WI38 (cell line): Measurements from ENCODE around the gene BCL11B.
A peak's percentile ranks its signal among the peaks of the same experiment; 100 is the strongest.

Experiments
- H3K4me3 ChIP-seq: 2 replicates; pipeline ENCODE4 v1.5.1; 2011; ENCODE audit warnings: low read depth, mild to moderate bottlenecking, control low read depth, low read length
- TF ChIP-seq, protein P1 (sequence below): IDR thresholded peaks from 2 replicates; pipeline ENCODE4 v1.5.1; 2012; ENCODE audit warnings: low read depth, mild to moderate bottlenecking, control low read depth, low read length

The BCL11B gene

DNA sequence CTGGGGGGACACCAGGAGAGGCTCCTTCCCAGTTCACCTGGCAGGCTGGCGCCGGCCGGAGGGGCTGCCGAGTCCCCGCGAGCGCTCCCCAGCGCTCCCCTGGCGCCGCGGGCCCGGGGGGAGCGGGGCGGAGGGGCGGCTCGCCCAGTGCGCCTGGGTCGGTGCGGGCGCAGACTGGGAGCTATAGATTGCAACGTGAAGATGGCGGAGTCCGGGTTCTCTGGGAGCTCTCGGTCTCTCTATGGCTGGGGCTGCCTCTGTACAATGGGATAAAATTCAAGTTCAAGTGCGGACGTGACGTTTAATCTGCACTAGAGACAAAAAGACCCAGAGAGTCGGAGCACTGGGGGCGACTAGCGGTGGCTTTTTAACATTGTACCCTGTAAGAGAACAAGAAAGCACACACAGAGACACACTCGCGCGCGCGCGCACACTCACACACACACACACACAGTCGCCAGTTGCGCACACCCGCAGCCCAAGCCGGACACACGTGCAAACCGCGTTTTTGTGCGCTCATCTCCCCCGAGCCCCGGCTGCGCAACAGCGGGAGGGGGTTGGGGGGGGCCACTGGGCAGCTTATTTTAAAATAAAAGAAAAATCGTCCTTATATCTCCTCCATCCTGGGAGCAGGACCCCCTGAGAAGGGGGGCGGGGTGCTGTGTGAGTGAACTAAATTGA is at the start of gene BCL11B:
Gene BCL11B (minus strand): TSS at position 247 of the 681 bp plus-strand sequence. CDS start 979 bp downstream, outside the sequence.
- TF ChIP-seq, protein P1, sequence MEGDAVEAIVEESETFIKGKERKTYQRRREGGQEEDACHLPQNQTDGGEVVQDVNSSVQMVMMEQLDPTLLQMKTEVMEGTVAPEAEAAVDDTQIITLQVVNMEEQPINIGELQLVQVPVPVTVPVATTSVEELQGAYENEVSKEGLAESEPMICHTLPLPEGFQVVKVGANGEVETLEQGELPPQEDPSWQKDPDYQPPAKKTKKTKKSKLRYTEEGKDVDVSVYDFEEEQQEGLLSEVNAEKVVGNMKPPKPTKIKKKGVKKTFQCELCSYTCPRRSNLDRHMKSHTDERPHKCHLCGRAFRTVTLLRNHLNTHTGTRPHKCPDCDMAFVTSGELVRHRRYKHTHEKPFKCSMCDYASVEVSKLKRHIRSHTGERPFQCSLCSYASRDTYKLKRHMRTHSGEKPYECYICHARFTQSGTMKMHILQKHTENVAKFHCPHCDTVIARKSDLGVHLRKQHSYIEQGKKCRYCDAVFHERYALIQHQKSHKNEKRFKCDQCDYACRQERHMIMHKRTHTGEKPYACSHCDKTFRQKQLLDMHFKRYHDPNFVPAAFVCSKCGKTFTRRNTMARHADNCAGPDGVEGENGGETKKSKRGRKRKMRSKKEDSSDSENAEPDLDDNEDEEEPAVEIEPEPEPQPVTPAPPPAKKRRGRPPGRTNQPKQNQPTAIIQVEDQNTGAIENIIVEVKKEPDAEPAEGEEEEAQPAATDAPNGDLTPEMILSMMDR = 0 out of 2 replicates have a peak, but pooled peaks have one; percentile 15
- peak within 1 kb of the TSS; percentile 53 for H3K4me3 ChIP-seq

DNA sequence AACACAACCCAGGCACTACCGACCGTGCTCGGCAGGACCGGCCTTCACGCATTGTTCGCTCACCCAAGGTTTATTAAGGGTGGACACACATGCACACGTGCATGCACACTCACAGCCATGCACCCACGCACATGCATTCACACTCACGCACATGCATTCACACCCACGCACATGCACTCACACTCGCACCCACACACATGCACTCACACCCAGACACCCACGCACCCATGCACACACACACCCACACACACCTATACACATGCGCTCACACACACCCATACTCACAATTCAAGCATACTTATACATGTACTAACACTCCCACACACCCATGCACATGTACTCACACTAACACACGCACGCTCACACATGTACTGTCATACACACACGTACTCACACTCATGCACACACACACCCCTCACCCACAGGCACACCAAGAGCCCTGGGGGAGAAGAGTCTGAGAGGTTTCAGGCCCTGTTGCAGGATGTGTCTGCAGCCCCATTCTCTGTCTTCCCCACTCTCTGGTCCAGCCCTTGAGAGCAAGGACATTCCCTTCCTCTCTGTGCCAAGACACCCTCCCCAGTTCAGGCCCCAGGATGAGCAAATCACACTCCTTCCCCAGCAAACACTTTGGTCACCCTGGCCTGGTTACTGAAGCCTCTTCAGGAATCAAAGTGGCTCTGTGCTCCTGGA is 49.4 kb upstream of the BCL11B start:
- TF ChIP-seq, protein P1 = no peak
- no peak overlapping the region for H3K4me3 ChIP-seq

DNA sequence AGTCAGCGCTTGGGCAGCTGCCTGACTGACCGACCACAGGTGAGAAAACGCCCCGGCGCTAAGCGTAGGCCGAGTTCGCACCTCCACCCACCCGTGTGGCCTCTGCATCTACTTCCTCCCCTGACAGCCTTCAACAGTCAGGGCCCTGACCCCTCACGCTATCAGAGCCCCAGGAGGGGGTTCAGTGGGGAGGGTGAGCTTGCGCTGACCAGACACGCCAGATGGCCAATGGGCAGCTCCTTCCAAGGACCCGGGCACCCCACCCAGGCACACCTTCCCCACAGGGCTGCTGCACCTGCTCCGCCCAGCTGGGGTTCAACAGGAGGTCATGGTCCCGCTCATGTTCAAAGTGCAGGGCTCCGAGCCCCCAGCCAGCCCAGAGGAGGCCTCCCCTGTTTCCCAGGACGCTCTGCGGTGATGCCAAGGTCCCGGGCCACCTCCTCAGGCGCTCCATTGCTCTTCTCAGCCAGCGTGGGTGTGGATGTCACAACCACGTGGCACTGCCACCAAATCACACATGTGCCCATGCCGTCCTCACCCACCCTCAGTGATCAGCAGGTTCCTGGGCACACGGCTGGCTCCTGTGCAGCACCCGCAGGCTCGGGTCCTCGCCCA is 48.7 kb upstream of the BCL11B start:
- TF ChIP-seq, protein P1 = no peak
- H3K4me3 ChIP-seq = no peak overlapping the region

DNA sequence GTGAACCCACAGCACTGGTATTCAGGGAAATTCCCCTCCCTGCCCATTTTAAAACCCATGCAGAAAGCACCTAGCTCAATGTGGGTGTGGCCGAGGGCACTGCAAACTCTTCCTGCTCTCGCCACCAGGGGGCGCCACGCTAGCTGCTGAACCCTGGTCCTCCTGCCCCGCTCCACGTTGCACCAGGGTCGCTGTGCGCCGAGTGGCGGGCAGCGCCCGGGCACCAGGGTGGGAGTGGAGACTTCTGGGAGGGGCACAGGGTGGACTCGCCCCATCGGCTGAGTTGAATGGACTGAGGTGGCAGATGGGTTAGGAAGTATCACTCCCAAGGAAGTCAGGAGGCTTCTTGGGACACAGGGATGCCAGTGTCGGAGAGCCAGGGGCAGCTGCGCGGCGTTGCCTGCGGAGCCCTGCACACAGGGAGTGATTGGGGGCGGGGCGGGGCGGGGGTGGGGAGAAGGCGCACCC is 48.1 kb upstream of the BCL11B start:
- TF ChIP-seq, protein P1 = peak; percentile 79
- H3K4me3 ChIP-seq = no peak overlapping the region

DNA sequence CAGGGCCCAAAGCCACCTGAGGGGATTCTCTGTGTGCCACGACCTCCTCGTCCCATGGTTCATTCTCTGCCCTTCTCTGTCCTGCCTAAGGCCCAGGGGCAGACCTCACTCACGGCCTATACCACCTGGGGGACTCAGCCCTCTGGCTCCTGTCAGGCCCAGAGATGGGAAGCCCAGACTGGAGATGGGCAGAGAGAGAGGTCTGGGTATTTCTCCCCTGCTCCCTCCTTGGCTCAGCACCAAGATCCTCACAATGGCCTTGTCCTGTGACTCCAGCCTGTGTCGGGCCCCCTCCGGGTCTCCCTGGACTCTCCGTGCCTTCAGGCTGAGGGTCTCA is 46.9 kb upstream of the BCL11B start:
- no peak overlapping the region for H3K4me3 ChIP-seq
- TF ChIP-seq, protein P1 = no peak

DNA sequence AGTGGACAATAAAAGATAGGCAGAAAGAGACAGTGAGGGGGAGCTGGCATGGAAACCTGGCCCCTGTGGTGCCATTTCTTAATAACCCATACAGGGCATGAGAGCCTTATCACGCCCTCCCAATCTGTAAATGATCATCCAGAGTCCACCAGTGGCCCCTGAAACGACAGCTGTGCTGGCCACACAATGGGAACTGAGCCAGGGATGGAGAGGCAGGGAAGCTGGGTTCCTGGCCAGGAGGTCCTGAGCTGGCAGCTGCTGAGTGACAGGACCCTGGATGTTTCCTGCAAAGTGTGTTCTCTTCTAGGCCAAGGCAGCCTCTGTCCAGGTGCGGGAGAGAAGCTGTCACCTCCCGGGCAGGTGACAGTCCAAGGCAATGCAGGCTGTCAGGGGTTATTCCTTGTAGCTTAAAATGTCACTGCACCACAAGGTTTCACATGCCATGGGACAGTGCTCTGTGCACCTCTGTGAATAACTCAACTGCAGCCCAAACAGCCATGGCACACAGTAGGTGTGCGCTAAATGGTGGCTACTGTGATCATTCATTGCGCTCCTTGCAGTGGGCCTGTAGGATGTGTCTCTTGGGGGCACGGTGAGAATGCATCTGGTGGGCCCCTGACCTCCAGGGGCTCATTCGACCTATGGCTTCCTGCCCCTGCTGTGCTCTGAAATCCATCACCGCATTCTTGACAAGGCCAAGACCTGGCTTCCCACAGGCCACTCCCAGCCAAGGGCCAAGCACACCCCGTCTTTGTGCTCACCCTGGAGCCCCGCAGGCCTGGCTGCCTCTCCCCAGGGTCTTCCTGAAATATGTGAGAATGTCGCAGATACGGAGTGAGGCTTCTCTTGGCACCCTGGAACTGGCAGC is 46.3 kb upstream of the BCL11B start:
- H3K4me3 ChIP-seq = no peak overlapping the region
- TF ChIP-seq, protein P1 = no peak
